Natural killer cell (primary cell): ENCODE measurements around the gene IFNGR2. TPM values are rescaled to one million over a fixed set of nuclear protein-coding genes. Genes with fewer than 3 reads are reported as not detected.

Experiments used
- ATAC-seq, 3 donors: fragments of 150-1000 bp in 2 of 3; fragments of 200-7000 bp in 1 of 3; cut with Tn5 transposase; 1 replicate in 1 of 3; 2 replicates in 2 of 3; pipeline ENCODE4 v1.10.0; 2021; ENCODE audit warnings: mild to moderate bottlenecking in 2 of 3, moderate library complexity in 2 of 3
- DNase-seq, 2 donors: peaks; one replicate each; pipeline versions ENCODE4 v3.0.0 to v3.0.0-alpha.2; 2013 to 2021; ENCODE audit warnings: mixed read lengths in 1 of 2
- H3K27ac ChIP-seq: one replicate; pipeline ENCODE4 v1.5.1; 2013; ENCODE audit warnings: mild to moderate bottlenecking, low read length
- H3K27me3 ChIP-seq: one replicate; pipeline ENCODE4 v1.6.1; 2013; ENCODE audit warnings: low read length; ENCODE audit not compliant: control insufficient read depth, insufficient read depth
- H3K36me3 ChIP-seq: one replicate; pipeline ENCODE4 v1.6.1; 2013; ENCODE audit warnings: low read length; ENCODE audit not compliant: control insufficient read depth, insufficient read depth
- H3K4me1 ChIP-seq: one replicate; pipeline ENCODE4 v1.6.1; 2013; ENCODE audit warnings: low read length; ENCODE audit not compliant: control insufficient read depth, insufficient read depth
- H3K4me3 ChIP-seq: one replicate; pipeline ENCODE4 v1.5.1; 2013; ENCODE audit warnings: low read length
- H3K9me3 ChIP-seq: one replicate; pipeline ENCODE4 v1.6.1; 2013; ENCODE audit warnings: low read length; ENCODE audit not compliant: control insufficient read depth, insufficient read depth
- H3K27ac Mint-ChIP-seq, 2 donors: one replicate each; pipeline ENCODE4 v1.8.0; 2022; ENCODE audit warnings: mild to moderate bottlenecking in 2 of 2, mixed read lengths in 2 of 2, moderate library complexity in 1 of 2
- H3K27me3 Mint-ChIP-seq, 2 donors: one replicate each; pipeline ENCODE4 v1.8.0; 2022; ENCODE audit warnings: low read depth in 2 of 2, mixed read lengths in 2 of 2
- H3K36me3 Mint-ChIP-seq: one replicate; pipeline ENCODE4 v1.8.0; 2022; ENCODE audit warnings: mixed read lengths
- H3K4me1 Mint-ChIP-seq, 2 donors: one replicate each; pipeline ENCODE4 v1.8.0; 2022; ENCODE audit warnings: mixed read lengths in 2 of 2
- H3K4me3 Mint-ChIP-seq: one replicate; pipeline ENCODE4 v1.8.0; 2022; ENCODE audit warnings: mild to moderate bottlenecking, moderate library complexity, mixed read lengths
- H3K9me3 Mint-ChIP-seq, 2 donors: one replicate each; pipeline ENCODE4 v1.8.0; 2022; ENCODE audit warnings: mixed read lengths in 2 of 2
- WGBS: methylation state at CpG from one replicate; pipeline ENCODE4 v1.1.7; 2013; ENCODE audit warnings: missing lambda C conversion rate; ENCODE audit not compliant: insufficient coverage; 5-methylcytosine and 5-hydroxymethylcytosine counted together
- intact Hi-C: fragments of 100-400 bp; cut with micrococcal nuclease; formaldehyde crosslinking; loops from one replicate; pipeline ENCODE4 v1.14.2; 2022
- total RNA-seq, 4 donors: library from RNA; stranded (reverse); fragments of 120-200 nt in 1 of 4; gene quantifications; one replicate each; pipeline versions ENCODE4 v1.2.3 to v1.2.4, GENCODE V29; 2013 to 2022
- TF ChIP-seq, protein P1 (sequence below): fragments of 200-600 bp; IDR thresholded peaks from one replicate; pipeline ENCODE4 v1.8.0; 2022; ENCODE audit warnings: antibody characterized with exemption

Gene IFNGR2
- total RNA-seq, 3 donors from 2014 or later (not counting 1 experiment from before 2014, with no cell fraction given), result 3.6 to 16.5 (median 8.6) TPM

DNA sequence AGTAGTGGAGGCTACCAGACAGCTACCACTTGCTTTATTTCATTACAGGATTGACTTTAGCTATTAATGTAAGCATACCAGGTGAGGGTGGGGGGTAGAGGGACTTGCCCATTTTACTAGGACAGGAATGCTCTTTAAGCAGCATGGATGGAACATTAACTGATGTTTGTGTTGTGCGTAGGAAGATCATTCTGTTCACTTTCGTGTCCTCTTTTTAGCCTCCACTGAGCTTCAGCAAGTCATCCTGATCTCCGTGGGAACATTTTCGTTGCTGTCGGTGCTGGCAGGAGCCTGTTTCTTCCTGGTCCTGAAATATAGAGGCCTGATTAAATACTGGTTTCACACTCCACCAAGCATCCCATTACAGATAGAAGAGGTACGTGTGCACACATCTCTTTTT lies 29.3 kb downstream of the IFNGR2 start:
- intact Hi-C loops, result no loop called here
- no peak for ATAC-seq
- no peak overlapping the region for H3K4me3 Mint-ChIP-seq
- no peaks in the 10 kb centered on the region for H3K4me1 Mint-ChIP-seq
- H3K9me3 Mint-ChIP-seq, result no peaks in the 10 kb centered on the region
- Histone ChIP-seq H3K36me3 (peaks cover 44% of the 10 kb centered on the region), H3K4me1 (peaks cover 15% of the 10 kb centered on the region), H3K9me3 (no peaks in the 10 kb centered on the region), H3K27ac (no peak overlapping the region), H3K4me3 (no peak overlapping the region), H3K27me3 (no peaks in the 10 kb centered on the region)
- H3K27me3 Mint-ChIP-seq, result no peaks in the 10 kb centered on the region
- no peak for DNase-seq
- 88% methylated on average over 6 of the region's 6 CpGs for WGBS
- TF ChIP-seq, protein P1, sequence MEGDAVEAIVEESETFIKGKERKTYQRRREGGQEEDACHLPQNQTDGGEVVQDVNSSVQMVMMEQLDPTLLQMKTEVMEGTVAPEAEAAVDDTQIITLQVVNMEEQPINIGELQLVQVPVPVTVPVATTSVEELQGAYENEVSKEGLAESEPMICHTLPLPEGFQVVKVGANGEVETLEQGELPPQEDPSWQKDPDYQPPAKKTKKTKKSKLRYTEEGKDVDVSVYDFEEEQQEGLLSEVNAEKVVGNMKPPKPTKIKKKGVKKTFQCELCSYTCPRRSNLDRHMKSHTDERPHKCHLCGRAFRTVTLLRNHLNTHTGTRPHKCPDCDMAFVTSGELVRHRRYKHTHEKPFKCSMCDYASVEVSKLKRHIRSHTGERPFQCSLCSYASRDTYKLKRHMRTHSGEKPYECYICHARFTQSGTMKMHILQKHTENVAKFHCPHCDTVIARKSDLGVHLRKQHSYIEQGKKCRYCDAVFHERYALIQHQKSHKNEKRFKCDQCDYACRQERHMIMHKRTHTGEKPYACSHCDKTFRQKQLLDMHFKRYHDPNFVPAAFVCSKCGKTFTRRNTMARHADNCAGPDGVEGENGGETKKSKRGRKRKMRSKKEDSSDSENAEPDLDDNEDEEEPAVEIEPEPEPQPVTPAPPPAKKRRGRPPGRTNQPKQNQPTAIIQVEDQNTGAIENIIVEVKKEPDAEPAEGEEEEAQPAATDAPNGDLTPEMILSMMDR, result no peak
- no peak overlapping the region for H3K27ac Mint-ChIP-seq
- peaks cover 29% of the 10 kb centered on the region for H3K36me3 Mint-ChIP-seq

DNA sequence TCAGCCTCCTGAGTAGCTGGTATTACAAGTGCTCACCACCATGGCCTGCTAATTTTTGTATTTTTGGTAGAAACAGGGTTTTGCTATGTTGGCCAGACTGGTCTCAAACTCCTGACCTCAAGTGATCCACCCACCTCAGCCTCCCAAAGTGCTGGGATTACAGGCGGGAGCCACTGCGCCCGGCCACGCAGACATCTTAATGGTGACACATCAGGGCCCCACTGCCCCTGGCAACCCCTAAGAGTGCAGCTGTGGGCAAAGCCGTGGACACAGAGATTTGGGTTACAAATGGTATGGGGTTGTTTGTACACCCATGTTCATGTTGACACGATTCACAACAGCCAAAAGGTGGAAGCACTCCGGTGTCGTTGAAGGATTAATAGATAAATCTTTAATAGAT lies 29.8 kb downstream of the IFNGR2 start:
- Mint-ChIP-seq H3K27ac (no peak overlapping the region), H3K27me3 (no peaks in the 10 kb centered on the region), H3K9me3 (no peaks in the 10 kb centered on the region), H3K4me1 (no peaks in the 10 kb centered on the region), H3K4me3 (no peak overlapping the region), H3K36me3 (peaks cover 34% of the 10 kb centered on the region)
- ATAC-seq (no peak), DNase-seq (no peak)
- WGBS, result 93% methylated on average over 7 of the region's 8 CpGs
- H3K27ac ChIP-seq, result no peak overlapping the region
- no peaks in the 10 kb centered on the region for H3K27me3 ChIP-seq
- H3K36me3 ChIP-seq, result peaks cover 48% of the 10 kb centered on the region
- H3K9me3 ChIP-seq, result no peaks in the 10 kb centered on the region
- no peak overlapping the region for H3K4me3 ChIP-seq
- H3K4me1 ChIP-seq, result peaks cover 15% of the 10 kb centered on the region
- intact Hi-C loops, result no loop called here
- TF ChIP-seq, protein P1, result no peak

DNA sequence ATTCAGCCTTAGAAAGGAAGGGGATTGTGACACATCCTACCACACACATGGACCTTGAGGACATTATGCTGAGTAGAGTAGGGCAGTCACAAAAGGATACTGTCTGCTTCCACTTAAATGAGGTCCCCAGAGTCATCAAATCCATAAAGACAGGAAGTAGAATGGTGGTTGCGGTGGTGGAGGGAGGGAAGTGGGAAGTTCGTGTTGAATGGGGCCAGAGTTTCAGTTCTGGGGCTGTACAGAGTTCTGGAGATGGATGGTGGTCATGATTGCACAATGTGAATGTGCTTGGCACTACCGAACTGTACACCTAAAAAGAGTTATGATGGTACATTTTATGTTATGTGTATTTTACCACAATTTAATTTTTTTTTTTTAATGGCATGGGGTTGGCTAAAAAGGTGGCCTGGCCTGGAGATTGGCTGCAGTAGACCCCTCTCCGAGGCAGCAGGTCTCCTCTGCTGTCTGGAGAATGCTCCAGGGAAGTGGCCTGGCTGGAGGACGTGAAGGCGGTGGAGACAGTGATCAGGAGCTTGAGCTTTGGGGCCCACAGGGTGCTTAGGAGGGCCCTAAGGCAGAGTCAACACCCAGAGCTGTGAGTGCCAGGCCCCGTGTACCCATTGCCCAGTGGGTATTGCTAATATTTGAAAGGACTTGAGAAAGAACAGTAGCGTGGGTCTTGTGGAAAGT lies 30.4 kb downstream of the IFNGR2 start:
- H3K4me1 Mint-ChIP-seq, result no peaks in the 10 kb centered on the region
- TF ChIP-seq, protein P1, result no peak
- ATAC-seq (no peak), DNase-seq (no peak)
- no peak overlapping the region for H3K27ac ChIP-seq
- no peak overlapping the region for H3K4me3 ChIP-seq
- H3K9me3 Mint-ChIP-seq, result no peaks in the 10 kb centered on the region
- H3K4me1 ChIP-seq, result peaks cover 15% of the 10 kb centered on the region
- H3K4me3 Mint-ChIP-seq, result no peak overlapping the region
- WGBS, result 84% methylated on average over 8 of the region's 8 CpGs
- no peaks in the 10 kb centered on the region for H3K9me3 ChIP-seq
- H3K36me3 Mint-ChIP-seq, result peaks cover 35% of the 10 kb centered on the region
- peaks cover 49% of the 10 kb centered on the region for H3K36me3 ChIP-seq
- H3K27ac Mint-ChIP-seq, result no peak overlapping the region
- no peaks in the 10 kb centered on the region for H3K27me3 ChIP-seq
- intact Hi-C loops, result no loop called here
- H3K27me3 Mint-ChIP-seq, result no peaks in the 10 kb centered on the region
